Measurements from ENCODE around the gene ZNF618.

- TF ChIP-seq POLR2A (IDR thresholded peaks at IDR 0.05) (no peak), CTCF (IDR thresholded peaks at IDR 0.05) (no peak)
These were observed 22.5 kb downstream of the ZNF618 start for GRCh38 chr9:113898596-113898995.
